UCSD-AML1 (cell line): ENCODE data around the gene HTT.
"Not testable (repeated sequence)": the region's sequence is repeated elsewhere in the genome, so short reads cannot be mapped to it uniquely, and the experiment has no call there.

Experiments used
- DNase-seq: peaks from one replicate; lab custom pipeline; 2025; ENCODE audit not compliant: unreplicated experiment; lab: John Stamatoyannopoulos, UW

The HTT gene

DNA sequence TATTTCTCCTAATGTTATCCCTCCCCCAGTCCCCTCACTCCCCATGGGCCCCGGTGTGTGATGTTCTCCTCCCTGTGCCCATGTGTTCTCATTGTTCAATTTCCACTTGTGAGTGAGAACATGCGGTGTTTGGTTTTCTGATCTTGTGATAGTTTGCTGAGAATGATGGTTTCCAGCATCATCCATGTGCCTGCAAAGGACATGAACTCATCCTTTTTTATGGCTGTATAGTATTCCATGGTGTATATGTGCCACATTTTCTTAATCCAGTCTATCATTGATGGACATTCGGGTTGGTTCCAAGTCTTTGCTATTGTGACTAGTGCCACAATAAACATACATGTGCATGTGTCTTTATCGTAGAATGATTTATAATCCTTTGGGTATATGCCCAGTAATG is 86.6 kb downstream of the HTT start:
- not testable (repeated sequence) for DNase-seq

DNA sequence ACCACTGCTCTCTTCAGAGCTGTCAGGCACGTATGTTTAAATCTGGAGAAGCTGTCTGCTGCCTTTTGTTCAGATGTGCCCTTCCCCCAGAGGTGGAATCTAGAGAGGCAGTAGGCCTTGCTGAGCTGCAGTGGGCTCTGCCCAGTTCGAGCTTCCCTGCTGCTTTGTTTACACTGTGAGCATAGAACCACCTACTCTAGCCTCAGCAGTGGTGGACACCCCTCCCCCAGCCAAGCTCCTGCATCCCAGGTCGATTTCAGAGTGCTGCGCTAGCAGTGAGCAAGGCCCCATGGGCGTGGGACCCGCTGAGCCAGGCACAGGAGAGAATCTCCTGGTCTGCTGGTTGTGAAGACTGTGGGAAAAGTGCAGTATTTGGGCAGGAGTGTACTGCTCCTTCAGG is 92.0 kb downstream of the HTT start:
- not testable (repeated sequence) for DNase-seq

DNA sequence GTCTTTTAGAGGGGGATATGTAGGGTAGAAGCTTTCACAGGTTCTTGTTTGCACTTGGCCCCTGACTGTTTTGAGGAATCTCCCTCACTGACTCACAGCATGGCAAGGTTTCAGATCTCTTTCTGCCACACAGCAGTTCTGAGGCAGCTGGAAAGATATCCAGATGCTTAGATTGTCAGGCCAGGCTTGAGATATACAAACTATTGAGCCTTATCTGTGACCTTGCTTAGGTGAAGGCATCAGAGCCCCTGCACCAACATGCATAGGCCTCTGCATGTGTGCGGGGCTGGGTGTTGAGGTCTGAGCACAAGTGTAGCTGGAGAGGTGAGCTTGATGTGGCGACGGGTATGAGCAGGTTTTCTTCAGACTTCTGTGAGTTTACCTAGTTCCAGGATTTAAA is 93.5 kb downstream of the HTT start:
- DNase-seq = no peak

DNA sequence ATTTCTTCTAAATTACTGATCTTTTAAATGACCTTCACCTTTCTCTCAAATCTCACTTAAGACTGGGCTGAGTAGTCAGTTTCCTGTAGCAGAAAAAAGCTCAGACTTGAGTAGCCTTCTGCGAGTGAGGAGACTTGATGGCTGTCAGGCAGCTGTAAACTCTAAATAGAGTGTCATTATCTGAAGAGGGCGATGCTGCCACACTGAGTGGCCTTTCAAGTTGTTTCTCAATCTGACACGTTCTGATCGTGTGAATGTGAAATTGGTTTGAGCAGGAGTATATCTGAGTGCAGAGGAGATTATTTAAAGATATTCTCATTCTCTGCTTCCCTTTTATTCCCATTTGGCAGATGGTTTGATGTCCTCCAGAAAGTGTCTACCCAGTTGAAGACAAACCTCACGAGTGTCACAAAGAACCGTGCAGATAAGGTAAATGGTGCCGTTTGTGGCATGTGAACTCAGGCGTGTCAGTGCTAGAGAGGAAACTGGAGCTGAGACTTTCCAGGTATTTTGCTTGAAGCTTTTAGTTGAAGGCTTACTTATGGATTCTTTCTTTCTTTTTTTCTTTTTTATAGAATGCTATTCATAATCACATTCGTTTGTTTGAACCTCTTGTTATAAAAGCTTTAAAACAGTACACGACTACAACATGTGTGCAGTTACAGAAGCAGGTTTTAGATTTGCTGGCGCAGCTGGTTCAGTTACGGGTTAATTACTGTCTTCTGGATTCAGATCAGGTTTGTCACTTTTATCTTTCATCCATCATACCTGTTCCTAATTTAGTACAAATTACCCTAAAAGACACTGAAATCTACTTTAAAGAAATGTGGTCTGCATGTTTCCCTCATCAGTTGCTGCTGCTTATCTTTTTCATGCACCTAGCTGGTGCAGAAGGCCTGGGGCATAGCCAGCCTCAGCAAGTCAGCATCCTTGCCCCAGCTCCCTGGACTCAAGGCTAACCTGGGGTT is 100.2 kb downstream of the HTT start:
- no peak for DNase-seq

DNA sequence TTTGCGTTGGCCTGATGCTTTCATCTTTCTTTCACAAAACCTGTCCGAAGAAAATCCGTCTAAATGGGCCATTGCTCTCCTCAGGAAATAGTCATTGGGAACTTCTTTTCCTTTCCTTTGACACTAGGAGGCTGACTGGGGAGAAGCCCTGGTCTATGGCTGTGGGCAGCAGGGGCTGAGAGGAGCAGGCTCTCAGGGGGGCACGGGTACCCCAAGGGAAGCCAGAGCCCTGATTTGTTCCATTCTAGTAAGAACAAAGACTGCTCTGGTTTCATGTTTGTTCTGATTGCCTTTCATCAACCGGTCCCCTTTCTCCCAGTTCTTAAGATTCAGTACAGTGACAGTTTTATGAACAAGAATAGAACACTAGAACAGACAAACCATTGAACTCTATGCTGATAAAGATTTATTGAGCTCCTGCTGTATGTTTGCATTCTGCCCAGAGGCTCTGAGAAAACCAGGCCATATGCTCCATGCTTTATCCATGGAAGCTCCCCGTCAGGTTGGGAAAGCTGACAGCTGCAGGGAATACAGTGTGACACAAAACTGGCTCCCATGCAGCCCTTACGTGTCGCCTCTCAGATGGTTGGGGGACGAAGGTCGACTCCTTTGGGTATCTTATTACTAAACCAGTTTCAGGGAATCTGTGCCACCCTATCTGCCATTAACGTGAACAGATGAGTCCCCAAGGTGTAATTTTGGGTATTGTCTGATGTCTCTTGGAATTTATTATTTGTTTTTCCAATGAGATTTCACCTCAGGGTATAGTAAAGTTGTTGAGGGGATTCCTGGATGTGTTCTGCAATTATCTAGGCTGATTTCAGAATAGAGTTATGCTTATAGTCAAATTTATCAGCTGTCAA is 102.1 kb downstream of the HTT start:
- DNase-seq = no peak

DNA sequence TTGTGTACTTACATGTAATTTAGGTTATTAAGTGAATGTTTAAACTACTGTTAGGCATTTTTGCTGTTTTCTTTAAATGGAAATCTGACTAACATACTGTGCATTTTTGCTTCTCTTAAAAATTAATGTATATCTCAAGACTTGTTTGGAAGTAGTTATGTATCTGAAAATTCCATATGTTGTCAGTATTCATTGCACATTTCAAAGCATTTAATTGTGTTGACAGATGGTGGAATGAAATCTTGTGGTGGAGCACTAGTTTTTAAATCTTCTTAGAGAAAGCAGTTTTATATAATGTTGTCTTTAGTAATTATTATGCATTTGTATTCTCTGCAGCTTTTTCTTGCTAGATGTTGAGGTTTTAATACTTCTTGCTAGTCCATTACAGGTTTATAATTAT is 102.9 kb downstream of the HTT start:
- no peak for DNase-seq

DNA sequence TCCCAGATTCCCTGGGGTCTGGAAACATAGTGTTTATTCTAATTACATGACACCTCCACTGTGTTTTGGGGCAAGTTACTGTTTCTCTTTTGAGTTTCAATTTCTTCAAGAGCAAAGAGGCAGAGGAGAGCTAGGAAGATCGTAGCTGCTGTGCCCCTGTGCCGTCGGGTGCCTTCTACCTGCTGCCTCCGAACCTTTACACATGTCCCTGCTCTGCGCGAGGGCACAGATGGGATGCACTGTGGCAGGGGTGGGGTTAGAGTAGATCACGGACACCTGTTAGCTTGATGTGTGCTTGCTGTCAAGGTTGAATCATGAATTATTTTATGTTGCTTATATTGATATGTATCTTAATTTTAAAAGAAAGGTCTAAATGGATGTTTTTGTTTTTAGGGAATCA is 103.4 kb downstream of the HTT start:
- DNase-seq = no peak

DNA sequence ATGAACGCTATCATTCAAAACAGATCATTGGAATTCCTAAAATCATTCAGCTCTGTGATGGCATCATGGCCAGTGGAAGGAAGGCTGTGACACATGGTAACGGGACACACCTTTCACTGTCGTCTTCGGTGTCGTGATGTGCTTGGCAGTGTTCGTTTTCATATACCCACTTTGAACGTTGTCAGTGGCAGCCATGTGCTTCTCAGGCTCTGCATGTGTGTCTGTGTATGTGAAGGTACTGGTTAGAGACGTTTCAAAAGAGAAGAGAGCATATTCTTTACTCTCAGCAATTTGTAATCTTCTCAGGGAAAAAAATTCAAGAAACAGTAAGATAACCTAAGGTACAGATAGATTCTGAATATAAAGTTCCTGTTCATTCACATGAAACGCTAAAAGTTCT is 103.9 kb downstream of the HTT start:
- DNase-seq = no peak

DNA sequence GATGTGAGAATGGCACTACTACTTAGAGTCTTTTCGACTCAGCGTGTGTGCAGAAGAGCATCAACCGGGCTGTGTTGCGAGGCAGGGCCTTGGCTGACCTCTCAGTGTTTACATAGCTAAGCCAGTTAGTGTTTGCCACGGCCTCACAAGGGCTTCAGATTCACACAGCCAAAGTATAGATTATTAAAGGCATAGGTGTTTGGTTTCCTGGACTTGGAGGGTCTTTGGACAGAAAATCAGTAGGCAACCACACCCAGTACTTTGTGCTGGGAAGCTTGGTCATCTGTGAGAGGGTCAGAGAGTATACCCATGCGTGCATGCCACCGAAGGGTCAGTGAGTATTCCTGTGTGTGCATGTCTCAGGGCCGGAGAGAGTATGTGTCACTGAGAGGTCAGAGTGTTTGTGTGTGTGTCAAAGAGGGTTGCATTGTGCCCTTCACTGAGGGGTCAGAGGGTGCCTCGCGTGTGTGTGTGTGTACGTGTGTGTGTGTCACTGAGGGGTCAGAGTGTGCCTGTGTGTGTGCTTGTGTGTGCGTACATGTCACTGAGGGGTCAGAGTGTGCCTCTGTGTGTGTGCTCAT is 104.7 kb downstream of the HTT start:
- DNase-seq = no peak

DNA sequence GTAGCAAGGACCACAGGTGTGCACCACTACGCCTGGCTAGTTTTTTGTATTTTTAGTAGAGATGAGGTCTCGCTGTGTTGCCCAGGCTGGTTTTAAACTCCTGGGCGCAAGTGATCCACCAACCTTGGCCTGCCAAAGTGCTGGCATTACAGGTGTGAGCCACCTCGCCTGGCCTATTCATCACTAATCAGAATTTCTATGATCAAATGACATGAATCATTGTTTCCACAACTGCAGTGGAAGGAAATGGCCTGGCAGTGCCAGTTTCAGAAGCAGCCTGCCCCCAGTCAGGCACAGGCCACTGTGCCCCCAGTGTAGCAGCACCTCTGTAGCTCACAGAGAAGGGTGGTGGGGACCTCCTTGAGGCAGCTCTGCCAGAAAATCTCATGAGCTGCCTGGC is 108.5 kb downstream of the HTT start:
- no peak for DNase-seq

DNA sequence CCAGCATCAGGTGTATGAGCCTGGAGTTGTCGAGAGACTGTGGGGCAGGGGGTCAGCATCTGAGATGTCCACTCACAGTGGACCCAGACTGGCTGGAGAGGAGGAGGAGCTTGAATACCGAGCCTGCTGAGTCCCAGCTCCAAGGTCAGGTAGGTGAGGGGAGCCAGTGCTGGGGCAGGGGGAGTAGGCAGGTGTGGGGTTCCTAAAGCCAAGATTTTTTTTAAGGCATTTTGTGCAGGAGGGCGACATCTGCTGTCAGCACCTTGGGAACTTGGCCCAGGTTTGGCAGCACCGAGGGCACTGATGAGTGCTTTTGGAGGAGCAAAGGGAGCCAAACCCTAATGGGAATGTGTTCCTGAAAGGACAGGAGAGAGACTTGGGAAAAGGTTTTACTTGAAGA is 110.2 kb downstream of the HTT start:
- no peak for DNase-seq

DNA sequence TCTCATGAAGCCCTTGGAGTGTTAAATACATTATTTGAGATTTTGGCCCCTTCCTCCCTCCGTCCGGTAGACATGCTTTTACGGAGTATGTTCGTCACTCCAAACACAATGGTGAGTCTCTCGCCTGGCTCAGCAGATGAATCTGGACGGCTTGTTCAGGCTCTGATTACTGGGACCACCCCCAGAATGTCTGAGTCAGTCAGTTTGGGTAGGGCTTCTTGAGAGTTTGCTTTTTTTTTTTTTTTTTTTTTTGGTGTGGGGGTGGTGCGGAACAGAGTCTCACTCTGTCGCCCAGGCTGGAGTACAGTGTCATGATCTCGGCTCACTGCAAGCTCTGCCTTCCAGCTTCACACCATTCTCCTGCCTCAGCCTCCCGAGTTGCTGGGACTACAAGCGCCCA is 112.1 kb downstream of the HTT start:
- DNase-seq = no peak

DNA sequence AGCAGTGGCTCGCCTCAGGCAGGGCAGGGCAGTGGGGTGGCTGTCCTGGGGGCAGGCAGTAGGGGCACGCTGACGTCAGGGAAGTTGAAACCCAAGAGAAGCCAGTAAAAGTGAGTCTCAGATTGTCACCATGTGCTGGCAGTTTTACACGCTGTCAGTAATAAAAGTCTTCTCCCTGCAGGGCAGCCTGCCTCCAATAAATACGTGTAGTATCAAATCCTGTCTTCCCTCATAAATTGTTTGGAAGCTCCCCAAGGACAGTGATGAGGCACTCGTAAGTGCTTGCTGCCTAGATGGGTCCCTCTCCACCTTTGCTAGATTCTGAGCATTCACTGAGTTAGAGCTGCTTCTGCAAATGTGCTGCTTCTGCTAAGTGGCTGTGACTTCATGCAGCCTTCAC is 113.6 kb downstream of the HTT start:
- no peak for DNase-seq

DNA sequence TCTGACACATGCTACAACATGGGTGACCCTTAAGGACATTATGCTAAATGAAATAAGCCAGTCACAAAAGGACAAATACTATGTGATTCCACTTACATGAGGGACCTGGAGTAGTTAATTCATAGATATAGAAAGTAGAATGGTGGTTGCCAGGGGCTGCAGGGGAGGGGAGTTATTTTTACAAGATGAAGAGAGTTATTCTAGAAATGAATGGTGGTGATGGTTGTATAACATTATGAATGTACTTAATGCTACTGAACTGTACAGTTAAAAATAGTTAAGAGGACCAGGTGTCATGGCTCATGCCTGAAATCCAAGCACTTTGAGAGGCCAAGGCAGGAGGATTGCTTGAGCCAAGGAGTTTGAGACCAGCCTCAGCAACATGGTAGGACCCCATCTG is 115.0 kb downstream of the HTT start:
- no peak for DNase-seq

DNA sequence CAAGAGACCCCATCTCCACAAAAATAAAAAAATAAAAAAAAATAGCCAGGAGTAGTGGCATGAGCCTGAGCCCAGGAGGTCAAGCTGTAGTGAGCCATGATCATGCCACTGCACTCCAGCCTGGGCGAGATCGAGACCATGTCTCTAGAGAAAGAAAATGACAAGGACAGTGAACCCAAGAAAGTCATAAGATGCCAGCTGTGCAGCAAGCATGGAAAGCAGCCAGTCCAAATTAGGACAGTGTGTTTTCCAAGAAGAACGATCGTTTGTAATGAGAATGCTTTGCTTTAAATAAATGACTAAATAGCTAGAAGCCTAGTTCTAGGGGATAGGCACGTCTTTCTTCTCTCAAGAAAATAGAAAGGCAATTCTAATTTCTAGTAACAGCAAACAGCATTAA is 116.1 kb downstream of the HTT start:
- no peak for DNase-seq

DNA sequence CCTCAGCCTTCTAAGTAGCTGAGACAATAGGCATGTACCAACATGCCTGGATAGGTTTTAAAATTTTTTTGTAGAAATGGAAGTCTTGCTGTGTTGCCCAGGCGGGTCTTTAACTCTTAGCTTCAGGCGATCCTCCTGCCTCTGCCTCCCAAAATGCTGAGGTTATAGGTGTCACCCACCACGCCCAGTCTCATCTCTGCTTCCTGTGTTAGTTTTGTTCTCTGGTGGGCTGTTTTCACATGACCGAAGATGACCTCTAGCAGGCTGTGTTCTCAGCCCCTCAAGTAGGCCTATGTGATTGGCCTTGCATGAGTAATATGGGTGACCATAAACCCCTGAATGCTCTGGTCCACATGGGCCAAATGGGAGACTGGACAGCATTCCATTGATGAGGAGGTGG is 117.7 kb downstream of the HTT start:
- DNase-seq = no peak

DNA sequence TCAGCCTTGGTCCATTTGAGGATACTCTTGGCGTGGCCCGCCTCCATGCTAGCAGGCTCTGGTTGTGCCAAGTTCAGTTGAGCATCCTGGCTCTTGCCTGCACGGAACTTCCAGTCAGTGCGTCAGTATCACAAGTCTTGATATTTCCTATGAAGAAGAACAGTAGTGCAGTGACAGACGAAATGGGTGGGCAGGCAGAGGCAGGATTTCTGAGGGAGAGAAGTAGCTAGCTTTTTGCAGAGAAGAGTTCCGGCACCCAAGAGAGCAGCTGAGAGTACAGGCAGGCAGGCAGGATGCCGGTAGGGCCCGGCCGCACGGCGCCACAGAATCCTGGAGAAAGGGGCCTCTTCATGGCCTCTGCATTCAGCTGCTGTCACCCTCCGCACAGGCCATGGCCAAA is 118.3 kb downstream of the HTT start:
- DNase-seq = no peak

DNA sequence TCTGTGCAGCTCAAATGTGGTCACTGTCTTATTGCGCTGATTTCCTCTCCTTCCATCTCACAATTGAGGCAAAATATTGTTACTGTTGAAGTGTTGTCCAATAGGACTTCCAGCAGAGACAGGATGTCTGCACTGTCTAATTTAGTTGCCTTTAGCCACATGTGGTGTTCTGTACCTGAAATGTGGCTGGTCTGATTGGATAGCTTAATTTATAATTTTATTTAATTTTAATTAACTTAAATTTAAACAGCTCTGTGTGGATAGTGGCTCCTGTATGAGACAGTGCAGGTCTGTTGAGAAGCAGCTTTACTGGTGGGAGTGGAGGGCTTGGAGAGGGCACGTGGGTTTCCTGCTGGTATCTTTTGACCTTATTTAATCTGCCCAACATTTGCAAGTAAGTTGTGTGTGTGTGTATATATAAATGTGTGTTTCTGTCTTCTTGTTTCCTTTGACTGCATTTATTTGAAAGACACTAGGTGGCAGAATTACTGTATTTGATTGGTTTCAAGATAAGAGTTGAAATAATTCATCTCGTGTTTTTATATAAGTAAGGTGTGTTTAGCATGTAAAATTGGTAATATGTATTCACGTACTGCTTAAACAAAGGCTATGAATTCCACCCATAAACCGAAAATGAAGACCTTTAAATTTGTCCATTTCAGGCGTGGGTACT is 119.2 kb downstream of the HTT start:
- no peak for DNase-seq

DNA sequence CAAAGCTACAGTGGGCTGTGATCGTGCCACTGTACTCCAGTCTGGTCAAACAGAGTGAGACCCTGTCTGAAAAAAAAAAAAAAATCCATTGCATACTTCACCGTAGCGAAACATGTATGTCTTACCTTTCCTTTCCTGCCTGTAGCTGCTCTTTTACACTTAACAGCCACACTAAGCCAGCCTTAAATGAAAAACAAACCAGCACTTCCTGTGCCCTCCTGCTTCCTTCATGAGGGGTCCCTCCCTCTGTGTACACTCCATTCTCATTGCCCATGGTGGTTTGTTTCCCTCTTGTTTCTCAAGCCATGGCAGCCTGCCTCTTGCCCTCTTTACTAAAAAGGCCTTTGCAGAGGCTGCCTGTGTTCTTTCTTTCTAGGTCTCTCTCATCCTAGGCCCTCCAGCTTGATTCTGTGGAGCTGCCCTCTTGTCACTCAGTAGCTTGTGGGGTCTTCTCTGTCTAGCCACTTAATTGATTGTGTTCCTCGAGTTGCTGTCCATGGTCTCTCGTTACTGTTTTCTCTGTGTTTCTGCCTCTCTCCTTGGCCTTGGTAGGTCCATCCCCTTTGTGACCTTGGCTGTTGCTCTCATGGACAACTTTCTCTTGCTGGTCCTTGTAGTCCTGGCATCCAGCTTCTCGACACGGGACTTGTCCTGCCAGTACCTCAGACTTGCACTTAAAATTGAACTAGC is 122.3 kb downstream of the HTT start:
- DNase-seq = no peak

DNA sequence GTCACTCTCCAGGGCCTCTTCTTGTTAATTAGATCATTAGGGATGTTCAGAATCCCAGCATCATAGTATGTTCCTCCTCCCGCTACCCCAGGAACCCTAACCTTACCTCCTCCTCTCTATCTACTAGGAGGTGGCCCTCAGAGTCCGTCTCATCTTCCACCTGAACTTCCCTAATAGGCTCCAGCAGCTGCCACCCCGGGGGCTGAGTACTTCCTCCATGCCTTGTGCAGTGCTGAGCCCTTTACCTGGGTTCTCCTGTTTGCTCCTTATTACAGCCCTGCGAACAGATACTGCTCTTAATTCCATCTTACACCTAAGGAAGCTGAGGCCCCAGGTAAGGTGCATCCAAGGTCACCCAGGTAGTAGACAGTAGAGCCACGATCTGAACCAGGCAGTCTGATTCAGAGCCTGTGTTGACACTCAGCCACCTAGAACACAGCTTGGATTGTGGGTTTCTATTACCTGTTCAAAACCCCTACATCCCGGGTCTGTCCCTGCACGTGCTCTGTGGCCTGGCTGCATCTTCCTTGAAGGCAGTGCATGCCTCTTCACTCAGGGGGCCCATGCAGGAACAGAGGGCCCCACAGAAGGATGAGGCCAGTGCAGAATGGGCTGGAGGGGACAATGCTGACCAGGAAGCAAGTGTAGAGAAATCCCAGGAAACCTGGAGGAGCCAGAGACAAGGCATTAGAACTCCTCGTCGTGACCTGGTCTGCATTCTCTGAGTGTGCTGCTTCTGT is 123.1 kb downstream of the HTT start:
- DNase-seq = no peak
